Thymus (tissue), 11 donors: Measurements from ENCODE around the gene GPR101. TPM values are rescaled to one million over a fixed set of nuclear protein-coding genes. Genes with fewer than 3 reads are reported as not detected.

ENCODE experiments used
- DNase-seq, 9 donors: peaks; one replicate each; pipeline ENCODE4 v3.0.0-alpha.2; 2013; ENCODE audit warnings: low spot score in 9 of 9, low read depth in 6 of 9, missing footprints in 1 of 9
- H3K27ac ChIP-seq, 2 donors: one replicate each; pipeline ENCODE4 v1.5.1; 2013; ENCODE audit warnings: control low read depth in 1 of 2, low read depth in 1 of 2, low read length in 1 of 2, mild to moderate bottlenecking in 1 of 2, moderate library complexity in 1 of 2
- H3K27me3 ChIP-seq, 2 donors: one replicate each; pipeline ENCODE4 v1.5.1; 2013; ENCODE audit warnings: low read length in 1 of 2; ENCODE audit not compliant: control insufficient read depth in 2 of 2, insufficient read depth in 1 of 2
- H3K36me3 ChIP-seq, 2 donors: one replicate each; pipeline ENCODE4 v1.5.1; 2013; ENCODE audit warnings: low read length in 1 of 2, mild to moderate bottlenecking in 1 of 2, moderate library complexity in 1 of 2; ENCODE audit not compliant: control insufficient read depth in 2 of 2, insufficient read depth in 2 of 2
- H3K4me1 ChIP-seq, 2 donors: one replicate each; pipeline ENCODE4 v1.5.1; 2013; ENCODE audit warnings: low read length in 2 of 2; ENCODE audit not compliant: control insufficient read depth in 2 of 2, insufficient read depth in 2 of 2
- H3K4me3 ChIP-seq, 2 donors: one replicate each; pipeline ENCODE4 v1.5.1; 2013; ENCODE audit warnings: low read length in 2 of 2, control low read depth in 1 of 2, mild to moderate bottlenecking in 1 of 2
- H3K9me3 ChIP-seq, 2 donors: one replicate each; pipeline ENCODE4 v1.5.1; 2013; ENCODE audit warnings: low read length in 1 of 2, mild to moderate bottlenecking in 1 of 2; ENCODE audit not compliant: control insufficient read depth in 2 of 2, insufficient read depth in 1 of 2
- WGBS: extraction: QIAGEN DNeasy Blood & Tissue Kit; methylation state at CpG from one replicate; pipeline ENCODE4 v1.1.7; 2013; 5-methylcytosine and 5-hydroxymethylcytosine counted together
- polyA plus RNA-seq: library from polyadenylated mRNA; stranded (reverse); fragments of 200-250 nt; gene quantifications from one replicate; pipeline ENCODE4 v1.2.3, GENCODE V29; 2013
- total RNA-seq: library from RNA; stranded (reverse); fragments of 120-200 nt; gene quantifications from one replicate; pipeline ENCODE4 v1.2.4, GENCODE V29; 2013
- donor health status: healthy.

Gene GPR101
- total and polyA plus RNA-seq, 2 donors: 0.02 TPM; not detected in 1

GRCh38 chrX:137051978-137052642 lies 18.3 kb upstream of the GPR101 start:
- Histone ChIP-seq H3K4me3 (peak overlapping the region; percentile 26 to 44), H3K9me3 (no peaks in the 10 kb centered on the region), H3K4me1 (peaks cover 0 to 11% of the 10 kb centered on the region in 2 donors), H3K36me3 (no peaks in the 10 kb centered on the region), H3K27me3 (peaks cover 13 to 44% of the 10 kb centered on the region in 2 donors), H3K27ac (no peak overlapping the region)
- peak; percentile 11 to 81 (median 53) for DNase-seq
- WGBS: 1% methylated on average over 37 of the region's 37 CpGs

- Histone ChIP-seq H3K9me3 (no peaks in the 10 kb centered on the region), H3K36me3 (no peaks in the 10 kb centered on the region), H3K27ac (no peak overlapping the region), H3K4me3 (no peak overlapping the region), H3K27me3 (peaks cover 0 to 2% of the 10 kb centered on the region in 2 donors), H3K4me1 (no peaks in the 10 kb centered on the region)
- no peak for DNase-seq
- 85% methylated on average over 4 of the region's 4 CpGs for WGBS
These were observed 11.1 kb upstream of the GPR101 start for GRCh38 chrX:137044893-137045292.

GRCh38 chrX:137043736-137044135 lies 9.9 kb upstream of the GPR101 start:
- no peak overlapping the region for H3K27ac ChIP-seq
- no peak for DNase-seq
- H3K4me3 ChIP-seq: no peak overlapping the region
- WGBS: 100% methylated on average over 1 of the region's 1 CpG
- no peaks in the 10 kb centered on the region for H3K9me3 ChIP-seq
- H3K27me3 ChIP-seq: no peaks in the 10 kb centered on the region
- no peaks in the 10 kb centered on the region for H3K36me3 ChIP-seq
- H3K4me1 ChIP-seq: no peaks in the 10 kb centered on the region

GRCh38 chrX:137041329-137041728 lies 7.5 kb upstream of the GPR101 start:
- Histone ChIP-seq H3K27me3 (peaks cover 0 to 2% of the 10 kb centered on the region in 2 donors), H3K27ac (no peak overlapping the region), H3K4me3 (no peak overlapping the region), H3K36me3 (no peaks in the 10 kb centered on the region), H3K4me1 (no peaks in the 10 kb centered on the region), H3K9me3 (no peaks in the 10 kb centered on the region)
- no peak for DNase-seq
- WGBS: 93% methylated on average over 3 of the region's 3 CpGs

- no peak overlapping the region for H3K4me3 ChIP-seq
- WGBS: 96% methylated on average over 14 of the region's 14 CpGs
These were observed 6.5 kb upstream of the GPR101 start for GRCh38 chrX:137040113-137040794.

GRCh38 chrX:137034508-137034872 lies 695 bp upstream of the GPR101 start:
- no peak overlapping the region for H3K4me3 ChIP-seq
- no peak for DNase-seq
- 10% methylated on average over 3 of the region's 3 CpGs for WGBS
- H3K9me3 ChIP-seq: peaks cover 0 to 8% of the 10 kb centered on the region in 2 donors
- H3K36me3 ChIP-seq: no peaks in the 10 kb centered on the region
- peaks cover 15 to 68% of the 10 kb centered on the region in 2 donors for H3K27me3 ChIP-seq
- H3K27ac ChIP-seq: no peak overlapping the region
- peaks cover 2 to 12% of the 10 kb centered on the region in 2 donors for H3K4me1 ChIP-seq

More at GRCh38 chrX:137040113-137040794, 6.5 kb upstream of the GPR101 start:
- no peaks in the 10 kb centered on the region for H3K4me1 ChIP-seq
- H3K9me3 ChIP-seq: no peaks in the 10 kb centered on the region
- no peaks in the 10 kb centered on the region for H3K36me3 ChIP-seq
- no peak for DNase-seq
- H3K27me3 ChIP-seq: peaks cover 3 to 12% of the 10 kb centered on the region in 2 donors
- no peak overlapping the region for H3K27ac ChIP-seq

- Histone ChIP-seq H3K4me3 (peak overlapping the region in 1 of 2 donors; percentile 15), H3K27ac (no peak overlapping the region), H3K9me3 (peaks cover 0 to 8% of the 10 kb centered on the region in 2 donors), H3K36me3 (no peaks in the 10 kb centered on the region), H3K27me3 (peaks cover 15 to 69% of the 10 kb centered on the region in 2 donors), H3K4me1 (peaks cover 2 to 12% of the 10 kb centered on the region in 2 donors)
- WGBS: 11% methylated on average over 34 of the region's 34 CpGs
- no peak for DNase-seq
These were observed 688 bp downstream of the GPR101 start for GRCh38 chrX:137032841-137033773.

GRCh38 chrX:137032341-137032694 lies 1.5 kb downstream of the GPR101 start:
- Histone ChIP-seq H3K27me3 (peaks cover 15 to 73% of the 10 kb centered on the region in 2 donors), H3K36me3 (no peaks in the 10 kb centered on the region), H3K9me3 (peaks cover 0 to 8% of the 10 kb centered on the region in 2 donors), H3K4me1 (peaks cover 2 to 12% of the 10 kb centered on the region in 2 donors), H3K4me3 (peak overlapping the region; percentile 34 to 40), H3K27ac (no peak overlapping the region)
- 8% methylated on average over 16 of the region's 16 CpGs for WGBS
- no peak for DNase-seq
